ENCODE data around the gene FARP2.
A peak's percentile ranks its signal among the peaks of the same experiment; 100 is the strongest.
"Not testable (repeated sequence)": the region's sequence is repeated elsewhere in the genome, so short reads cannot be mapped to it uniquely, and the experiment has no call there.

FARP2 gene

DNA sequence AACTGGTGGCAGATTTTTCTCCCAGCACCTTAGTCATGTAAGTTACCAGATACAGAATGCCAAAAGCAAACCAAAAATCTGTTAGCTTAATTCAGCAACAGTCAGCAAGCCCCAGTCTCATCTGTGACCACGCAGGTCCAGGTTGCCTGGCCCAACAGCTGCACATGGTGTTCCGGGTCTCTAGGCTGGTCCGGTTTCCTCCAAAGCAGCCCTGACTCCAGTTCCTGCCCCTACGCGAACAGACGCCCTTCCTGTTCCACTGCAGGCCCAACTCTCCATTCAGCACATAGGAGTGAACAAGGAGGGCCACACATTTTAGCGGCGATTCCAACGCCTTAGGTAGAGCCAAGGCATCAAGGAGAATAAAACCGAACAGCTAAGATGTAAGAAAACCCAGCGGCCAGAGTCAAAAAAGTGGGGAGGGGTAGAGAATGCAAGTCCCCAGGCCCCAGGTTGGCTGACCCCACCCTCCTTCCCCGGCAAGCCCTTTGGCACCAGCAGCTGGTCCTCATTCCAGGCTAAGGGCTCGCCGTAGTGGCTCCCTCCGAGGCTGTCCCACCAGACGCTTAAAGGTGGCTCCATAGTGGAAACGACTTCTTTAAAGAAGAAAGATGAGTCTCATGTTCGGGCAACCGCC, 150.8 kb downstream of the FARP2 start:
- no peak for DNase-seq

DNA sequence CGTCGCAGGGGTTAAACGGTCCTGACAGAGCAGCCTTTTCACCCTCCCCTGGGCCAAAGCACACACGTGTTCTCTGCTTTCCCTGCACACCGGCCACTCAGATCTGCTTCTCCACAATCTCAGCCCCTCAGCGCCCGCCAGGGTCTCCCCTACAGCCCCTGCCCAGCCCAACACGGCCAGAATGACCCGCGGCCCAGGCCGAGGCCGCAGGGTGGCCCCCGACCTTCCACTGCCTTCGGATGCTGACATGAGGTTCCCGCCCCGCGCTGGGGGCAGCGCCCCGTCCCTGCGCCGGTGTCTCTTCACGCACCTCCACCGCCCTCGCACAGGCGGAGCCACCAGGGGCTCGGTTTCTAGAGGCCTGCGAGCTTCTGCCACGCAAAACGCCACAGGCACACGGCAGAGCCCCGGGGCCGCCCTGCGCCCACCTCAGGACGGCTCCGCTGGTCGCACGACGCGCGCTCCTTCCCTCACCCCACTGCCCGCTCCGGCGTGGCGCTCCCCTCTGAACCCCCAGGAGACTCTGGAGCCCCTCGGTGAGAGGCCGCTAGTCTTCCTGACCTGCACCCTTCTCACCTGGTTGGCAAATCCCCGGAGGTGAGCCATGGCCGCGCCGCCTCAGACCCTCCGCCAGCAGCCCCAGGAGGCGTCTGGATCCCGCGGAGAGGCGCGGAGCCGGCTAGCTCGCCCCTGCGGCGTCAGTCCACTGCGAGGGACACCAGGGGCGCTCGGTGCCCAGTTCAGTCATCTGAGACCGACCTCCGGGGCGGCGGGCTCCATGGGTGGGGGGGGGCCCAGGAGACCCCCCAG, 151.6 kb downstream of the FARP2 start:
- peak; percentile 58 for DNase-seq

DNA sequence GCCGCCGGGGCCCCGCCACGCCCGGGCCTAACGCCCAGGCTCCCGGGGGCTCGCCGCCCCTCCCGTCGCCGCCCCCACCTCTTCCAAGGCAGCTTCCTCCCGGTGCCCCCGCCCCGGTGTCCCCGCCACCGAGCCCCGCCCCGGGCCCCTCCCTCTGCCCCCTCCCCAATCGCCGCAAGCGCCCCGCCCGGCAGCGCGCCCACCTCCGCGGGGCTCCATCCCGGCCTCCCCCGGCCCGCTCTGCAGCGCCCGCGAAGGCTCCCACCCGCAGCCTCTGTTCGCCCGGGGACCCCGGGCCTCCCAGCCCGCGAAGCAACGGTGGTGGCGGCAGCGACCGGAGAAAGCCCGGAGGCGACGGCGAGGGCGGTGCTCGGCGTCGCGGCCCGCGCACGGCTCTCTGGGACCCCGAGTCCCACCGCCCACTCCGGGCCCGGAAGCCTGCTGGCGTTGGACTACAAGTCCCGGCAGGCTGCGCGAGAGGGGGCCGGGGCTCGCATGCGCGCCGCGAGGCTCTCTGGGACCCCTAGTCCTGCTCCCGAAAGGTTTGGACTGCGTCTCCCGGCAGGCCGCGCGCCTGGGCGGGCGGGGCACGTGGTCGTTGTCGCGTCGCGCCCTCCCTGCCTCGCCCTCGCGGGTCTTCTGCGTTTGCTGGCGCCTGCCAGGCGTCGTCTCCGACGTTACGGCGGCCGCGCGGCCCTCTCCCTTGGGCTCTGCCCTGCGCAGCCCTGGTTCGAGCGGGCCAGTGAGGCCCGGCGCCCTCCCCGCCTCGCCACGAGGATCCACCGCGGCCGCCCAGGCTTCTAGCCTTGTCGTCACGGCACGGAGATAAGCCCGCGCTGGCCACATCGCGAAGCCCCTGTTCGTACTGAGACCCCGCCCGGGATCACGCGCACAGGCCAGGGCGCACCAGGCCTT, 152.4 kb downstream of the FARP2 start, which contains the start of gene STK25:
Gene STK25, minus strand, starts transcription at position 345 of the 915 bp plus-strand sequence. CDS start 549 bp downstream, outside the sequence.
- DNase-seq, result peak; percentile 99

DNA sequence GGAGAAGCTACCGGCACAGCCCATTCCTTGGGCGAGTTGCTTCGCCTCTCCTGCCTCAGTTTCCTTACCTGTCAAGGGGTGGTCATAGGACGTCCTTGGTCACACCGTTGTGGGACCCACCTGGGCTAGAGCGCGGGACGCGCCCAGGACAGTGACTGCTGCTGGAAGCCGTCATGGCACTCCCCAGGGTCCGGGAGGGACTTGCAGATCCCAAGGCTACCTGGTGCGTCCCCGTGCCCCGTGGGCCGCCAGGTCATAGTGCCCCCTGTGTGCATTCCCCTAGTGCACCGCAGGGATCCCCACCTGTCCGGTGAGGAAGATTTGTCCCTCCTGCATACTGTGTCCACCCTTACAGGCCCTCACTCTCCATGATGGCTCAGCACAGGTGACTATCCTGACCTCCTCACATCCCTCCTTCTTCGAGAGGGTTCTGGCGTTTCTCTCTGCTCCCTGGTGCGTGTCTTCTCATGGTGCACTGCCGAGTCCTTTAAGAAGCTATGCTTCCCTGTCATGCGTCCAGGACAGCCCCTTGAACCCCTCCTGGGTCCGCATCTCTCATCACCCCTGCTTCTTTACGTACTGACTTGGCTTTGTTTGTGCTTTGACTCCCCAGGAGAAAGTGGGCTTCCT, 153.2 kb downstream of the FARP2 start:
- peak; percentile 35 for DNase-seq

DNA sequence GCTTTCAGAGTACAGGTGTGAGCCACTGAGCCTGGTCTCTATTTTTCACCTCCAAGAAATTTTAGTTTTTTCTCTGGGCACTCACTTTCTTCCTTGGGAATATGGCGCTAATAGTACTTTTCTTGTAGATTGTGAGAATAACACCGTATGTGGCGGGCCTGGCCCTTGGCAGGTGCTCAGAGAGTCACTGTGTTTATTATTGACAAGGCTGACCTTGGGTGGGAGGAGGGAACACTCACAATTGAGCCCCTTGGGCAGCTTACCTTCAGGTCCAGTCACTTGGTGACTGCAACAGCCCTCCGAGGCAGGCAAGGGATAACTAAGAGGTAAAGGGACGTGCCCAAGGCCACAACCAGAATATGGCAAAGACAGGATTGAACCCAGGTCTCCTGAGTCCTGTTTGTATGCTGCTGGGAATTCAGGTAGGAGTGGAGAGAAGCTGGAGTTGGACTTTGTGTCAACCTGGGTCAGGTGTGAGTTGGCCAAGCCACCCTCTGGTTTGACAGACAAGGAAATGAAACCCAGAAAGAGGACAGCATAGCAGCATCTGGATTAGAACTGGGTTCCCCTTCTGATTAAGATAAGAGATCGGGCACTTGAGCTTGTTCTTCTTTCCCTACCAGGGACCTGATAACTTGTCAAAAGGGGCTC, 155.1 kb downstream of the FARP2 start:
- no peak for DNase-seq

DNA sequence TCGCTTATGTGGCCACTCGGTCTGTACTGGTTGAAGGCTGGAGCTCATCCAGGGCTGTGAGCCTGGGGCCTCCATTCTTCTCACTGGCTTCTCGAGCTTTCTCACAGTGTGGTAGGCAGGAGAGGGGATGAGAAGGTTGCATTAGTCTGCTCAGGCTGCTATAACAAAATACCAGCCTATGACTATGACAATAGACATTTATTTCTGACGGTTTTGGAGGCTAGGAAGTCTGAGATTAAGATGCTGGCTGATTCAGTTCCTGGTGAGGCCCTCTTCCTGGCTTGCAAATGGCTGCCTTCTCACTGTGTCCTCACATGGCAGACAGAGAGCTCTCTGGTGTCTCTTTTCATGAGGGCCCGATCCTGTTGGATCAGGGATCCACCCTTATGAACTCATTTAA, 158.5 kb downstream of the FARP2 start:
- no peak for DNase-seq

DNA sequence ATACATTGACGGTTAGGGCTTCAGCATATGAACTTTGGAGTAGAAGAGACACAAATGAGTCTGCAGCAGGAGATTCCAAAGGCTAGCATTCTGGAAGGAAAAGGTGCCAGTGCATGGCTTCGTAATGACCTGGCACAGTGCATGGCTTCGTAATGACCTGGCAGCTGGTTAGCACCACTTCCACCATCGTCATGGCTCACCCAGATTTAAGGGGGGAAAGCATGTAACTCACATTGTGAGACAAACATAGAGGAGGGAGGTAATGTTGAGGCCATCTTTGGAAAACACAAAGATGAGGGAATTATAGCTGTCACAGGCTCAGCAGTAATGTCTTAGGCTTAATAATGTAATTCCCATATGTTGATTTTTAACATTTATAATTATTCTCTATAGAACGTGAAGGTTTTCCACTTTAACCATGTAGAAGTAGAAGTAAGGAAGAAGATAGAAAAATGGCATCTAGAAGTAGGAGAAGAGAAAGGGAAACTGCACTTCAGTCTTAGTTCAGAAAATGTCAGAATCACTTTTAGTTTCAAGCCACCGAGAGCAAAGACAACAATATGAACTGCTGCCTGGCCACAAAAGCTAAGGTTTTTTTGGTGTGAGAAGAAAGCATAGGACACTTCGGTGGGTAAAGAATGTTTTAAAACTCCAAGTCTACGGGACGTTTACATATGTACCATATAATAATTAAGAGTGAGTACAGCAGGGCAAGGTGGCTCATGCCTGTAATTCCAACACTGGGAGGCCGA, 159.1 kb downstream of the FARP2 start:
- no peak for DNase-seq

DNA sequence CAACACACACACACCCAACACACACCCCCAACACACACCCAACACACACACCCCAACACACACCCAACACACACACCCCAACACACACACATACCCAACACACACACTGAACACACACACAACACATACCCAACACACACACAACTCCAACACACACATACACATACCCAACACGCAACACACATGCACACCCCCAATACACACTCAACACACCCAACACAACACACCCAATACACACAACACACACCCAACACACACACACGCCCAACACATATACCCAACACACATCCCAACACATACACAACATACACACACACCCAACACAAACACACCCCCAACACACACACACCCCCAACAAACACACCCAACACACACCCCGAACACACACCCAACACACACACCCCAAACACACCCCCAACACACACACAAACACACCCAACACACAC, 160.5 kb downstream of the FARP2 start:
- peak; percentile 16 for DNase-seq

DNA sequence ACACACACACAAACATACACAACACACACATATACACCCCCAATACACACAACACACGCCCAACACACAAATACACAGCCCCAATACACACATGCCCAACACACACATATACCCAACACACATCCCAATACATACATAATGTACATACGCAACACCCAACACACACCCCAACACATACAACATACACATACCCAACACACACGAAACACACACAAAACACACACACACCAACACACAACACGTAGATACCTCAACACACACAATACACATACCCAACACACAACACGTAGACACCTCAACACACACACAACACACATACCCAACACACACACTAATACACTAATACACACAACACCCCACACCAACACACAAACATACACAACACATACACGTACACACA, 161.2 kb downstream of the FARP2 start:
- DNase-seq, result no peak

DNA sequence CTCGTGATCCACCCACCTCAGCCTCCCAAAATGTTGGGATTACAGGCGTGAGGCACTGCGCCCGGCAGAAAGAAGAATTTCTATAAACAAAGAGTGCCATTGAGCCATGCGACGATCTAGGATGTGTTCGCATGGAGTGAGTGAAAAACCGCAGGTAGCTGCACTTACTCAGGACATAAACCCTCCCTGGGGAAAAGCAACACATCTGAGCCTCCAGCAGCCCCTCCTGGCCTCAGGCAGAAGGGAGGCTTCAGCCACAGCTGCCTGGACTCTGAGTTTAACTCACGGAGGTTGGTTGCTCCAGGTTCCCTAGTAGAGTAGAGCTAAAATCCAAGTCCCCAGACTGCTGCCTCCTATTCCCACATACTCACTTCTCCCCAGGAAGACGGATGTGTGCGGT, 163.6 kb downstream of the FARP2 start:
- no peak for DNase-seq

DNA sequence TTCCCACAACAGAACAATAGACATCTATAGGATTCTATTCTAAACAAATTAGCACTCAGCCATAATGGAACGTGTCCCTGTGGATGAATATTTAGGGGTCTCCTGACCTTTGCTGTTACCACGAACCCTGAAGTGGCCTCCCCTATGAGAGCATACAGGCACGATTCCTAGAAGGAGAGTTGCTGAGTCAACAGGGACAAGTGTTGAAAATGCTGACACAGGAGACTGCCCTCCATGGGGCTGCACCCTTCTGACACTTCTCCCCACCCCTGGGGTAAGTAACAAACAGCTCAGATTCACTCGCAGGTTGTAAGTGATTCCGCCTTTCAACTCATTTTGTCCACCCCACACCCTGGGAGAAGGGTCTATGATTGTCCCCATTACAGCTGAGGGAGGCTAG, 166.4 kb downstream of the FARP2 start:
- no peak for DNase-seq

DNA sequence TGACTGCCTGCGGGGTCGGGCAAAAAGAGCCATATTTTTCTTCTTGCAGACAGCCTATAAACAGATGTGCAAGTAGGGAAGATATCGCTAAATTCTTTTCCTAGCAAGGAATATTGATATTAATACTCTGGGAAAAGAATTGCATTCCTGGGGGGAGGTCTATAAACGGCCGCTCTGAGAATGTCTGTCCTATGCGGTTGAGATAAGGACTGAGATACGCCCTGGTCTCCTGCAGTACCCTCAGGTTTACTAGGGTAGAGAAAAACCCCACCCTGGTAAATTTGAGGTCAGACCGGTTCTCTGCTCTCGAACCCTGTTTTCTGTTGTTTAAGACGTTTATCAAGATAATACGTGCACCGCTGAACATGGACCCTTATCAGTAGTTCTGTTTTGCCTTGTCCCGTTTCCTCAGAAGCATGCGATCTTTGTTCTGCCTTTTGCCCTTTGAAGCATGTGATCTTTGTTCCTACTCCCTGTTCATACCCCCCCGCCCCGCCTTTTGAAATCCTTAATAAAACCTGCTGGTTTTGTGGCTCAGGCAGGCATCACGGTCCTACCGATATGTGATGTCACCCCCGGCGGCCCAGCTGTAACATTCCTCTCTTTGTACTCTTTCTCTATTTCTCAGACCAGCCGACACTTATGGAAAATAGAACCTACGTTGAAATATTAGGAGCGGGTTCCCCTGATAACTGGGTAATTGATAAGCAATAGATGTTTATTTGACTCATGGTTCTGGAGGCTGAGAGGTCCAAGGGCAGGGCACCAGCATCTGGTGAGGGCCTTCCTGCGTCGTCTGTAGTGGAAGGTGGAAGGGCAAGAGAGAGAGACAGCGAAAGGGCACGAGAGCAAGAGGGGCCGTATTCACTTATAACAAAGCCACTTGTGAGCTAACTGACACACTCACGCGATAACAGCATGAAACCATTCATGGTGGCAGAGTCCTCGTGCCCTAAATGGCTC, 170.0 kb downstream of the FARP2 start:
- DNase-seq, result not testable (repeated sequence)

DNA sequence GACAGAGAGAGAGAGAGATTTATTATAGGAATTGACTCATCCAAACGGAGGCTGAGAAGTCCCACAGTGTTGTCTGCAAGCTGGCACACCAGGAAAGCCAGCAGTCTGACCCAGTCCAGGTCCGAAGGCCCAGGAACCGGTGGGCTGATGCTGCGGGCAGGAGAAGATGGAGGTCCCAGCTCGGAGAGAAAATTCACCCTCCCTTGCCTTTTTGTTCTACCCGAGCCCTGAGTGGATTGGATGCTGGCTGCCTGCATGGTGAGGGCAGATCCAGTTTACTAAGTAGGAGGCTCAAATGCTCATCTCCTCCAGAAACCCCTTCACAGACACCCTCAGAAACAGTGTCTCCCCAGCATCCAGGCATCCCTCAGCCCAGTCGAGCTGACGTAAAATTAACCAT, 174.5 kb downstream of the FARP2 start:
- DNase-seq, result no peak

DNA sequence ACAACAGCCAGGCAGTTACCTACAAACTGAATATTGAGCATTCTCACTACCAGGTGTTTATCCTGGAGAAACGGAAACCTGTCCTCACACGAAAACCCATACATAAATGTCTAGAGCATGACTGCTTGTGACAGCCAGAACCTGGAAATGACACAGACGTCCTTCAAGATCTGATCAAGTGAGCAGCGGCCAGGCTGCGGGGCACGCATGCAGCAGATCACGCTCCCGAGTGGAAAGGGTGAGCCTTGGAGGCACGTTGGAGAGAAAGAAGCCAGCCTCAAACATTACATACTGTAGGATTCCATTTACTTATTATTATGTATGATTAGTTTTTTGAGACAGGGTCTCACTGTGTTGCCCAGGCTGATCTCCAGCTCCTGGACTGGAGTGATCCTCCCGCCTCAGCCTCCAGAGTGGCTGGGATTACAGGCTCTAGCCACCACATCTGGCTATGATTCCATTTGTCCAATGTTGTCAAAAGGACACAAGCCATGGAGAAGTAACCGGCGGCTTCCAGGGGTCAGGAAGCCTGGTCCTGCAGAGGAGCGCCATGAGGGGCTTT, 175.2 kb downstream of the FARP2 start:
- no peak for DNase-seq

DNA sequence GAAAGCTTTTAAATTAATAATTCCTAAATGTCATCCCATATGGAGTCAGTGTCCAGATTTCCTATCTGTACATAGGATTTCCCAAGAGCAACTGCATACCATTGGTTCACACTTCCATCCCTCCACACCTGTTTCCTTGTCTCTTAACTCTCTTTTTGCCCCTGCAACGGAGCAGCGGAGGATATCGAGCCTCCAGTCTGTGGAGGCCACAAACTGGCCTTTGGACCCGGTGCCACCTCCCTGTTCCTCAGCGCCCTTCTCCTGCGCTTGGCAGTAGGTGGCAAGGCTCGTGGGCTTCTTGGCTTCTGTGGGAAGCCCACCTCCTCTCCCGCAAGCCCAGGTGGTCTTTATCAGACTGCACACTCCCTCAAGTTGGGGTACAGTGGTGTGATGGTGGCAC, 176.1 kb downstream of the FARP2 start:
- no peak for DNase-seq

DNA sequence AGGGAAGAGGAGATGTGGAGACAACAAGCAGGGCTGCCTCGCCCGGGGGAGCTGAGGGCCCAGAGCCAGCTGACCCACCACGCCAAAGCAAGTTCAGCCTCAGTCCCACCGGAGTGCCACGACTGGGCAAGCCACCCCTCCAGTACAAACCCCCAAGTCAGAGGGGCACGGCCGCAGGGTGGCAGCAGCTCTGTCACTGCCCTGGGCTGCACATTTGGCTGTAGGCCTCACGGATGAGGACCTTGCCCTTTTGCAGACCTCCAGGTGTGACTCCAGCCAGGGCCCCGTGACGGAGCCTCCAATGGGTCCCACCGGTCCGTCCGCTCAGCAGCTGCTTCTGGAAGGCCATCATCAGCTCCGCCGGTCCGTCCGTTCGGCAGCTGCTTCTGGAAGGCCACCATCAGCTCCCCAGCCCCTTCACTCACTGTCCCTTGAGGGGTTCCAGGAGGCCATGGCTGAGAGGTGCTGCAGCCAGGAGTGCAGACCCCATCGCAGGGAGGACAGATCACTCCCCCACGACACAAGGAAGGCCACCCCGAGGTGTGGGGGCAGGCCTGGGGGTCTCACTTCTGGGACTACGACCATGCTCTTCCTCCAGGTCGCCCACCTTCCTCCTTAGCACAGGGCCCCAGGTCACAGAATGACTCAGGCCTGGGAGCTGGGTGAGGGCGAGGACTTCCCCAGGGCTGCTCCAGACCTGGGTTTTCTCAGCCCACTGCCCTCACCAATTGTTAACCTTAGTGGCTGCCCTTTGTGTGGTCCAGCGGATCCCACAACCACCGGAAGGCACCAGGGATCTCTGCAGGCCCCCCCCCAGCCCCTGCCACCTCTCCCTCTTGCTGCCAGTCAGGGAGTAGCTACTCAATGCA, 176.9 kb downstream of the FARP2 start:
- DNase-seq, result no peak

DNA sequence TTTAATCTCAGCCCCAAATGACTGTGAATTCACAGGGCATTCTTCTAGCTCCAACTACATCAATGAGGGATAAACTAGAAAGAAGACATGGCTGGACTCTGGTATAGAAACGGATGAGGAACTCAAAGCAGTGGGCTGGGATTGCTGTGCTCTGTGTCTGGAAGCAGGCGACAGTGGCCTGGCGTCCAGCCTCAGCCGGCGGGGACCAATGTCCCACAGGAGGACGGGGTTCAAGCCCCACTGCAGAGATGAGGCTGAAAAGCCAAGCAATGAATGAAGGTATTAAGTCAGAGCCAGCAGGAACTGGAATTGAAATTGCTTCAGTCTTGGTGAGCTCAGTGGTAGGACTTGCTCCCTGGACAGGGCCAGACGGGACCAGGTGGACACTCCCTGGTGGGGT, 178.2 kb downstream of the FARP2 start:
- no peak for DNase-seq

DNA sequence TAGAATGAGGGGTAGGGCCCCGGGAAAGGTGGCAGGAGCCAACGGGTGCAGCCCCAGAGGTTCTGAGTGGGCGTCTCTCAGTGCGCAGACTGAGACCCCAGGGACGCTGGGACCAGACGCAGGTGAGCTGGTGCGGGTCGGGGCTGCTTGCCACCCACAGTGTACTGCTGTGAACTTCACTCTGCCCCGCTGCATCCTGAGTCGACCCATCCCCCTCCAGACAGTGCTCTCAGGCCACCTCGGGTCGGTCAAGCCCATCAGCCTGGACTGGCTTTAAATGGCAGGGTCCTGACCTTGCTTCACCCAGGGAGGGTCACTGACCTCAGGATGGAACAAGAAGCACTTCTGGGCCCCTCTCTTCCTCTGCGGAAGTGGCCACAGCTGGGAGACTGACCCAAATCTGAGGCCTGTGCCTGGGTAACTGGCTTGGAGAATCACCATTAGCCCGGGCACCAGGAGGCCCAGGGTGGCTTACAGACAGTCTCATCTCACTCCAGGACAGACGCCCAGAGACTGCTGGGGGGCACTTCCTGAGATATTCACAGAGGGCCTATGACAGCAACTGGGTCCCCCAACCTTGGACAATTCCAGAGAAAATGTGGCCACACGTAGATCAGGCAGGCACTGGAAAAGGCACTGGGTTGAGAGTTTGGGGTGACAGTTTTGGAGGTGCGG, 178.8 kb downstream of the FARP2 start:
- DNase-seq, result no peak
